DMS53 (cell line): ENCODE results near the gene TIPIN.

ENCODE experiments used
- DNase-seq: peaks from one replicate; lab custom pipeline; 2025; lab: John Stamatoyannopoulos, UW

The TIPIN gene

DNA sequence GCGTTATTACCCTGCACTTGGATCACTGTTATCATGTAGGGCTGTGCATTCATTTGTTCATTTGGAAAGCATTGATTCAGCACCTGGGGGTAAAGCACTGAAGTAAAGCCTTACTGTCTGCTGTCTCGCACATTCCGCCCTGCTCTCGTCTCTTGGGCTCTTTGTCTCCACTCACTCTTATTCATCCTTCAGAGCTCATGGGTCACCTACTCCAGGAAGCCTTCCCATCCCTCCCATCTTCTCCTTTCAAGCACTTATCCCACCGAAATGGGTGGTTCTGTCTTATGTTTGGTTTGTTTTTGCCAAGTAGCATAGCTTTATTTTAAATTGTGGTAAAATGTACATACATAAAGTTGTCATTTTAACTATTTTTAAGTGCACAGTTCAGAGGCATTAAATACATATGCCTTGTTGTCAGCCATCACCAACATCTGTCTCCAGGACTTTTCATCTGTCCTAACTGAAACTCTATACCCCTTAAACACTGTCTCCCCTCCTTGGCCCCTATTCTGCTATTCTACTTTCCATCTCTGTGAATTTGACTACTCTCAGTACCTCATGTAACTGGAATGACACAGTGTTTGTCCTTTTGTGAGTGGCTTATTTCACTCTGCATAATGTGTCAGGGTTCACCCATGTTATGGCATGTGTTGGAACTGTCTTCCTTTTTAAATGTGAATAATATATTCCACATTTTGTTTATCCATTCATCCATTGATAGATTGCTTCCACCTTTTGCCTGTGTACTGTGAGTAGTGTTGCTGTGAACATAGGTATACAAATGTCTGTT is 53.8 kb downstream of the TIPIN start:
- DNase-seq, result no peak

DNA sequence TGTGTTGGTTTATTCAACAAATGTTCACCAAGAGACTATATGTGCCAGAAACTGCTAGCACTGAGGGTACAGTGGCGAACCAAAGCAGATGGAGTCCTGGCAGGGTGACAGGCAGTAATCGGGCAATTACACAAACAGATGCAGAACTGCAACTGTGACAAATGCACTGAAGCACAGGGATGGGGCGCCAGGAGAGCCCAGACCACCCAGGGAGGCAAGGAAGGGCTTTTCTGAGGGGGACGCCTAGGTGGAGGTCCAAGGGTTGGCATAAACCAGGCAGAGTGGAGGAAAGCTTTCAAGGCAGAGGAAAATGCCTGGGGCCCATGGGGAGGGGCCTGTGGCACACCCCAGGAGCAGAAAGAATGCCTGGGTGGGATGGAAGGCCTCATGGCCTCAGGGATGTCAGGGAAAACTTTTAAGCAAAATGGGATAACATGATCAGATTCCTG is 57.7 kb downstream of the TIPIN start:
- DNase-seq, result no peak

DNA sequence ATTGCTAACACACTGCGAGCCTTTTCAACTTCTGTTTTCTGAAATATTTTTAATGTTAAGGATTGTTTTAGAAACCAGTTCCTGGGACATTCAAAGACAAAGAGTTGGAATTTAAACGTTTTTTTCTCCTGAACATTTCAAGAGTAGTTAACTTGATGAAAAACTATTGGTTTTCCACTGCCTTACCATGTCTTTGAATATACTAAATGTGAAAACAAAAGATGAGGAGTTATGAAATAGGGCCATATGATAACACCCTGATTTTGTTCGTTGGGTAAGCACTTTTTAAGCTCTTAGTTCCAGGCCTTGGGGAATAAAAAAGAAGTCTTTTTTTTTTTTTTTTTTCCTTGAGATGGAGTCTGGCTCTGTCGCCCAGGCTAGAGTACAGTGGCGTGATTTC is 60.3 kb downstream of the TIPIN start:
- no peak for DNase-seq

DNA sequence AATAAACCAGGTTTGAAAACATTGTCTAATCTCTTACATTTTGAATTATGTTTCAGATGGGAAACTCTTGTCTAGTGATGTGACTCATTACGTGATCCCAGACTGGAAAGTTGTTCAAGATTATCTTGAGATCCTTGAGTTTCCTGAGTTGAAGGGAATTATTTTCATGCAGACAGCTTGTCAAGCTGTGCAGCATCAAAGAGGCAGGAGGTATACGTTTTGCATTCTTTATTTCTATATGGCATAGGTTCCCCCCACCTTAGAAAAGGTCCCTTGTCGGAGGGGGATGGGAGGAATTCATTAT is 61.6 kb downstream of the TIPIN start:
- DNase-seq, result no peak

DNA sequence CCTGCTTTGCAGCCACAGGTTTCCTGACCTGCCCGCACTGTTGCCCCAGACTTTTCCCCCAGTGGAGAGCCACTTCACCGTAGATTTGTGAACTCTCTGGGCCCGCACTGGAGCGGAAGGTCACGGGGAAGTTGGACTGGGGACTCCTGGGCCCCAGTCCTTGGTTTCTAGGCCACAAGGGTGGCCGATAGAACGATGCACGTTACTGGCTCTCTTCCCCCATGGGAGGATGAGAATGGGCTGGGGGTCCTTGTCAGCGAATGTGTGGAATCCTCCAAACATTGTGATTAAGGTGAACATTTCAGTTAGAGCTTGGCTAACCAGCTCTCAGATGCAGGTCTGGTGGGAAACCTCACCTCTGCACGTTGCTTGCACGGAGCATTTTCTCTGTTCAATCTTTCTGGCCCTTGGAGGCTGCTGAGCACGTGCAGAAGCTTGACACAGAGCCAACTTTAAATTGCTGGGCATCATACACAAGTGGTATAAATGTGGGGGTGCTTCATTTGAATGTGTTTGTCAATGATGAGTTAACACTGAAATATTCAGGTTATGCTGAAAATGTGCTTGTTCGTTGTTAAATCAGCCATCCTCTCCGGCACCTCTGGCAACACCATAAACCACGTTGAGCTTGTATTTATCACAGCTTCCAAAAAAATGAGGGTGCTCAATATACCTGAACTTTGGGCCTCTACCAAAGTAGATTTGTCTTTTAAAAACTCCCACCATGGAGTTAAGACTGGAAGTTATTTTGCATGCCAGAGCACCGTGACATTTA is 62.1 kb downstream of the TIPIN start:
- peak; percentile 71 for DNase-seq

DNA sequence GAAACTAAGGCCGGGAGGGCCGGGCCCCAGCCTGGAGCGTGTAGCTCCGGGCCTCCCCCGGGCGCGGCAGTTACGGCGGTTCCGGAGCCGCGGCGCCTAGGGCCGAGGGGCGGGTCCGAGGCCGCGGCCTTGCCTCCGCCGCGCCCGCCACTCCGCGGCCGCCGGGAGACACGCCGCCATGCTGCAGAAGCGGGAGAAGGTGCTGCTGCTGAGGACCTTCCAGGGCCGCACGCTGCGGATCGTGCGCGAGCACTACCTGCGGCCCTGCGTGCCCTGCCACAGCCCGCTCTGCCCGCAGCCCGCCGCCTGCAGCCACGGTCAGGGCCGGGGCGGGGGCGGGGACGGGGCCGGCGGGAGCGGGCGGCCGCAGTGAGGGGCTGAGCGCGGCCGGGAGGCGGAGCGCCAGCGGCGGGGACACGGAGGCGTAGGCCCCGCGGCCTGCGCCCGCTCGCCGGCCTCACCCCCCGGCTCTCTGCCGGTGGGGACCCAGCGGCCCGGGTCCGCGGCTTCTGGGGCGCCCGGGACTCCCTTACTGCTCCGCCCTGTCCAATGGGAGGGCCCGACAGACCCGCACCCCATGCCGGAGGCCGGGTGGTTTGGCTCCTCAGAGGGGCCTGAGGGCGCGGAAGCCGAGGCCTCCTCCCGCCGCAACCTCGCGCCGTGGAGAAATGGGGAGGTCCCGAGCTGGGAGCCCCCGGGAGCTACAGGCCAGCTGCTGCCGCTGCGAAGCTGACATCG is 62.9 kb downstream of the TIPIN start, which contains the start of gene DIS3L:
Gene DIS3L (plus strand): TSS at position 150 of the 738 bp plus-strand sequence. CDS start 29 bp downstream, at position 179.
- DNase-seq, result peak; percentile 86

DNA sequence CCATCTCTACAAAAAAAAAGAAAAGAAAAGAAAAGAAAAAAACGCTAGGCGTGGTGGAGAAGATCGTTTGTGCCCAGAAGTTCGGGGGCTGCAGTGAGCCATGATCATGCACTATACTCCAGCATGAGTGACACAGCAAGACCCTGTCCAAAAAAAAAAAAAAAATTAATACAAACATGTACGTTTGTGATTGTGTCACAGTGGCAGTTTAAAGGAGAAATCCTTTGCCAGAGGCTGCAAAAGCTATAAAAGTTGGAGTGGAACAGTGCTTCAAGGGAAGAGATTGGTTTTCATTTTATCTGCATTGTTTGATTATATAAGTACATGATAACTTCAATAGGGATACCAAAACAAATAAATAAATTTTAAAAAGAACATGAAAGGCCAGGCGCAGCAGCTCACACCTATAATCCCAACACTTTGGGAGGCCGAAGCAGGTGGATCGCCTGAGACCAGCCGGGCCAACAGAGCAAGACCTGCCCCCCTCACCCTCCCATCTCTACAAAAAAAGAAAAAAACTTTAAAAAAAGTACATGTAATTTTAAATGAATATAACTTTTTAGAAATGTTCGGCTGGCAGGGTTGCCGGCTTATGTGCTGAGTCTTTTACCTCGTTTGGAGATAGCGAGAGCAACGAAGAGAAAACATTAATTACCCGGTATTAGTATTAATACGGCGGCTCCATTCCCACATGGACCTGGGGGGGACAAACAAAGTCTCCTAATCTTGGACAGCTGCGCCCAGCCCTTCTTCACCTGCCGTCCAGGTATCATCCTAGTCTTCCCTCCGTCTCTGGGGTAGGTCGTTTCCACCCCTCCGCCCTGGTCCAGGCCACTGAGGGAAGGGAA is 63.7 kb downstream of the TIPIN start:
- DNase-seq, result no peak

DNA sequence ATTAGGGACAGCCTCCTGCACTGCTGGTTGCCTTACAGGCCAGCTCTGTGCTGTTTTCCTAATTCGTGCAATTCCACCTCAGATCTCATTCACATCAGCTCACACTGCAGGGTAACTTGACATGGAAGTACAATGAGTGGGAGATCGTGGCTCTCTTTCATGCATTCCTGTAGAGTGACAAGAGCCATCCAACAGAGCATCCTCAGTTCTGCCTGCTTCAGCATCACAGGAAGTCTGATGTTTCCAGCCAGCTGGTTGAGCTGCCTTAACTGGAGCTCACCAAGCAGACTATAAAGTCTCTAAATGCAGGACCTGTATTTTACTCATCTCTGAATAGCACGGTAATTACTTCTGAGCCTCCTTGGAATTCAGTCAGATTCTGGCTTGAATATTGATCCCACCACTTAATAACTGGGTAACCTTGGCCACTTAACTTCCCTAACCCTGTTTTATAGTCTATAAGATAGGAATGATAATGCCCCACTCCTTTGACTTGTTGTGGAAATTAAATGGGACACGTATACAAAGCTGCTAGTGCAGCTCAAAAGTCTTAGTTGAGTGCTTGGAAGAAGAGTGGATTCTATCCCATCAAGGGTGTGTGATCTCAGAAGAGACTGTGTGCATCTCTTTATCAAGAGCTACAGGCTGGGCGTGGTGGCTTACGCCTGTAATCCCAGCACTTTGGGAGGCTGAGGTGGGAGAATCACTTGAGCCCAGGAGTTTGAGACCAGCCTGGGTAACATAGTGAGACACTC is 64.5 kb downstream of the TIPIN start:
- peak; percentile 2 for DNase-seq

DNA sequence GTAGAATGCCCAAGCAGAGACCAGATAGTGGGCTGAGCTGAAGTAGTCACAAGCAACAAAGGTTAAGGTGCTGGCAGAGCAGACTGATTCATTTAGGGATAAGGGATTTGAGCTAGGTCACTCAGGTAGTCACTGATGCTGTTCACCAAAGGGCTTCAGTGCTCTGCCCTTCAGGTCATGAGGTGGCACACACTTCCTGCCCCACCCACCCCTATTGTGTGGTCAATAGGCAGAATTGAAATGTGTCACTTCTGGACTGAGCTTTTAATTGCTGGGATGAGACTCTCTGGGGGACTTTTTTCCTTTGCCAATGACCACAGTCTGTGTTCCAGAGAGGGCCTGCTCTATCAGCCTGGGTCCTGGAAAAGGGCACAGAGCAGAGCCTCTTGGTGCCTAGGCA is 66.0 kb downstream of the TIPIN start:
- peak; percentile 22 for DNase-seq

DNA sequence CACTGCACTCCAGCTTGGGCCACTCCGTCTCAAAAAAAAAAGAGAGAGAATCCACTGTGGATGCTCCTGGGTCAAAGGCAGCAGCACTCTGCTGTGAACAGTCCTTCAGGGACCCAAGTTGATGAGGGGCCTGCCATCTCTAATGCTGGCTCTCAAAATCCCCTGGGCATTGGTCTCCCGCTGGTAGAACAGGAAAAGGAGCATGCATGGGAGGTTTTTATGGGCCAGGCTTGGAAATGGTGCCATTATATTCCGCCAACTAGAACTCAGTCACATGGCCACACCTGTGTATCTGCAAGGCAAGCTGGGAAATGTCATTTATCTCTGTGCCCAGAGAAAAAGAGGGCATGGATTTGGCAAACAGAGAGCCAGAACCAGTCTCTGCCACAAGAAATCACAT is 66.5 kb downstream of the TIPIN start:
- DNase-seq, result no peak

DNA sequence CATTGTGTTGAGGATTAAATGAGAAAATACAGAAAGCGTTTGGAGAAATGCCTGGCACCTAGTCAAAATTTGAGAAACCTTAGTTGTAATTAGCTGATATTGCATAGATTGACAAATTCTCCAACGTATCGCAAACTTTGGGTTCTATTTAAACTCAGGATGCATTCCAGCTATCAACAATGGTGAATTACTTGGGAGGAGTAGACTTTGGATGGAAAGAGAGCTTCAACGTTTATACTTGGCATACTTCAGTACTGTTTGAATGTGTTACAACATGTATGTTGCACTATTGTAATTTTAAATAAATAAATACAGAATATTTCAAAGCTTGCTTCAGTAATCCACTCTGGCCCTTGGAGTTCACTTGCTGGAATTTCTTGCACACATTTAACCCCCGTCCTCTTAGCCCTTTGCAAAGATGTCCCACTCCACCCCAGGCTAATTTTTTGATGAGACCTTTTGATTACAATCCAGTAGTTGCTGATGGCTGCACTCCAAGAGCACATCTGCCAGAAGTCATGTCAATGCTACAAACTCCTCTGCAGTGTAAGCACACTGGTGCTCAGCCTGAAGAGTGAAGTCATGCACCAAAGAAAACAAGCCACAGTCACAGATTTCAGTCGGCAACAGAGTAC is 67.8 kb downstream of the TIPIN start:
- DNase-seq, result no peak

DNA sequence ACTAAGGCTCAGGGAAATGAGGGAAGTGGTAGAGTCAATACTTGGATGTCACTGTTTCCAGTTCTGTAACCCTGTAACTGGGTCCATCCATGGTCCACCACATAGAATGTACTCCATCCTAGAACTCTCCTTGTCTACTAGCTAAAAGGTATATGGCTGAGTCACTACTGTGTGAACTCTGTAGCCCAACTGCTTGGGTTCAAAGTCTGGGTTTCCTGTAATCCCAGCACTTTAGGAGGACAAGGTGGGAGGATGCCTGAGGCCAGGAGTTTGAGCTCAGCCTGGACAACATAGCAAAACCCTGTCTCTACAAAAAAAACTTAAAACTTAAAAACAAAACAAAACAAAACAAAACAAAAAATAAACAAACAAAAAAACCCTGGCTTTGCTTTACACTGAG is 68.4 kb downstream of the TIPIN start:
- peak; percentile 3 for DNase-seq

DNA sequence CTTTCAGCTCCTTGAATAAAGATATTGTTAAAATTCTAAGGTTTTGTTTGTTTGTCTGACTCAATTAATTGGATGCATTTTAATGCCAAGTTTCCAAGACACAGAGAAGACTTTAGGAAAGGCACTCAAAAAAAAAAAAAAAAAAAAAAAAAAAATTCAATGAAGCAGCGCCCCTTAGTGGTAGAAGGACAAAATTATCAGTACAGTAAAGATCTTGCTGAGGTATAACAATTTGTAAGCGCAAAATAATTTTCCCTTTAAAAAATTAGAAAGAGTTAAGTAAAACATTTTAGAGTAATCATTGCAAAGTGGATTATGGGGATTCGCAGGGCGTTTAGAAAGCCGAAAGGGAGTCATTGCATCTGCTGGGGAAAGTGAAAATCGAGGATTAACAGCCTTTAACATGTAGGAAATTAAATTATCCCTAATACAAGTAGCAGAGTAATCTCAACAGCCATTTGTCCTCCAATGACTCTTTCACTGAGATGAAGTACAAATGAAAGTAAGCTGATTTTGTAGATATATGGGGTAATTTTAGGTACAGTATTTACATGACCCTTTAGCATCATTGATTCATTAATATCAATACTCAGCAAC is 68.9 kb downstream of the TIPIN start:
- peak; percentile 46 for DNase-seq
